ENCODE measurements around the gene POFUT1.
"Not testable (repeated sequence)": the region's sequence is repeated elsewhere in the genome, so short reads cannot be mapped to it uniquely, and the experiment has no call there.

Gene POFUT1

DNA sequence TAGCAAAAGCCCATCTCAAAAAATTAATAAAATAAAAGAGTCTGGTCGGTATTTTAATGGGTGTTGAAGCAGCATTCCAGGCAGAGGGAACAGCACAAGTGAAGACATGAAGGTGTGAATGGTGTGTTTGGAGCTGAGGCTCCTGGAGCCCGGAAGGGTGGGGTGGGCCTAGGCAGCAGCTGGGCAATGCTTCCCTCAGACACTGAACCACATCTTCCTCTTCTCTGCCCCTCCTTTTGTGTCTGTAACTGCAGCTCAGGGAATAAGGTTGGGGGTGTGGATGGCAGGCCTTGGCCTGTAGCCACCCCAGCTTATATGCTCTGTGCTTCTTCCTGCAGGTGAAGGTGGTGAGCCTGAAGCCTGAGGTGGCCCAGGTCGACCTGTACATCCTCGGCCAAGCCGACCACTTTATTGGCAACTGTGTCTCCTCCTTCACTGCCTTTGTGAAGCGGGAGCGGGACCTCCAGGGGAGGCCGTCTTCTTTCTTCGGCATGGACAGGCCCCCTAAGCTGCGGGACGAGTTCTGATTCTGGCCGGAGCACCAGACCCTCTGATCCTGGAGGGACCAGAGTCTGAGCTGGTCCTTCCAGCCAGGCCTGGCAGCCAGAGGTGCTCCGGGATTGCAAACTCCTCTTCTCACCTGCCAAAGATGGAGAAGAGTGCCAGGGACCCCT is 26.6 kb downstream of the POFUT1 start:
- DNase-seq (ENCODE audit: low read depth), result no peak

DNA sequence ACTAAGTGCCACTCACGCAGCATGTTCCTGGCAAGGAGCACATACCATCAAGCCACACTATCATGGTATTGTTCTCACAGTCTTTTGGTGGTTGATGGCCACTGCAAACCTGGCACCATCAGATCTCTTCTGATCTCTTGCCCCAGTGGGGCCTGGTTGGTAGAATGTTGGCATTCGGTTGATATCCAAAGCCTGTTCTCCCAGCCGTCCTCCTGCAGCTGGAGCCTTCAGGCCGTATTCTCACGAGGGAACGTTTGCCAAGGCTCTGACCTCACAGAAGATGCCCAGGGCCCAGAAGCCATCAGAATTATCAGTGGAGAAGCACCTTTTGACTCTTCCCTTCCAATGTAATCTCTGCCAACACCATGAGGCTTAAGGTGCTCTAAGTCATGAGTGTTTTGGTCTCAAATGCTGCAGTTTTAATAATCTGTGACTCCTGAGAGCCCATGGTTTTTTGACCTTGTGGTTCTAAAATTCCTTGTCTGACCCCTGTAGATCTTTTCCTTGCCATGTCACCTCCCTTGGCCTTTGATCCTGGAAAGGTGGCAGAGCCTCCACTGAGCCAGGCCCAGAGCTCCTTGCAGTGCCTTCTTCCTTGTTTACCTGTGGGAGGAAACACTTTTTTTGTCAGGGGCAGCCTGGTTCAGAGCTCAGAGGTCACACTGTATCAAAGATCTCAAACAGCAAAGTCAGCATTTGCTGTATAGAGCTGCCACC is 27.8 kb downstream of the POFUT1 start:
- DNase-seq (ENCODE audit: low read depth), result no peak

DNA sequence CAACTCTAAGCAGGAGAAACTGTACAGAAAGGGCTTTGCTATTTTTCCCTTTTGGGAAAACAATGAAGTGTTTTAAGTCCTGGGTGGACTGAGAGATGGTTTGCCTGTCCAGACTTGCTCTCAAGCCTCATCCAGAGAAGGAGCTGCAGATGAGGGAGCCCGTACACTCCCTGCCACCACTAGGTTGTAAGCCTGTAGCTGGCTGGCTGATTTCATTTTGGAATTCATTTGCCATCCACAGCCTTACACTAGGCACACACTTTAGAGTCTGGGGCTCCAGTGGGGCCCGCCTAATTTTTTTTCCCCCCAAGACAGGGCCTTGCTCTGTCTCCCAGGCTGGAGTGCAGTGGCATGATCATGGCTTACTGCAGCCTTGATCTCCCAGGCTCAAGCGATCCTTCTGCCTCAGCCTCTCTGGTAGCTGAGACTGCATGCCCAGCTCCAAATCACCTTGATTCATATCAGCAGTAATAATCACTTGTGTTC is 28.4 kb downstream of the POFUT1 start:
- DNase-seq (ENCODE audit: low read depth), result no peak

DNA sequence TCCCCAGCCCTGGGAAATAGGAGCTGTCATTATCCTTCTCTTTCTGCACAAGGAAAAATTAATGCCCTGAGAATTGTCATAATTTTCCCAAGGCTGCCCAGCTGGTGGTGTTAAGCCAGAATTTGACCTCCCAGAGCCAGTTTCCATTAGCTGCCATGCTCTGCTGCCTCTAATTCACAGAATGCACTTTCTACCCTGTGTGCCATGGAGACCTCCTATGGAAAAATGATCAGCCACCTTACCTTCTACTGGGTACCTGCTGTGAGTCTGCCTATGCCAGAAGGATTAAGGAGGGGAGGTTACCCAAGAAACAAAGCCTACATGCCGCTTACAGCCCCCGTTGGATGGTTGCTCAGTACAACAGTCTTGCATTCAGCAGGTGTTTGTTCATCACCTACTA is 29.1 kb downstream of the POFUT1 start:
- no peak for DNase-seq (ENCODE audit: low read depth)

DNA sequence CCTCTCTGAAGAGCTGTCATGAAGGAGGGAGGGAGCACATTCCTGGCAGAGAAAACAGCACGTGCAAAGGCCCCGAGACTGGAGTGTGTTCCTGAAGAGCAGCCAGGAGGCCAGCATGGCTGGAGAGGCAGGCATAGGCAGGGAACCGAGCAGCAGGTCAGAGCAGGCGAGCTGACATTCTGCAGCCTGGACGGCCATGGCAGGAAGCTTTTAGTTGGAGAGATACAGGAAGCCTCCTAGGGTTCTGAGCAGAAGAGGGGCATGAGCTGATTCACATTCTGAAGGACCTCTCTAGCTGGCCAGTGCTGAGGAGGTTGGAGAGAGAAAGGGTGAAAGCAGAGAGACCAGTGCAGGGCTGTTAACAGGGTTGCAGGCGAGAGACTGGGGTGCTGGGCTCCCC is 29.7 kb downstream of the POFUT1 start:
- no peak for DNase-seq (ENCODE audit: low read depth)

DNA sequence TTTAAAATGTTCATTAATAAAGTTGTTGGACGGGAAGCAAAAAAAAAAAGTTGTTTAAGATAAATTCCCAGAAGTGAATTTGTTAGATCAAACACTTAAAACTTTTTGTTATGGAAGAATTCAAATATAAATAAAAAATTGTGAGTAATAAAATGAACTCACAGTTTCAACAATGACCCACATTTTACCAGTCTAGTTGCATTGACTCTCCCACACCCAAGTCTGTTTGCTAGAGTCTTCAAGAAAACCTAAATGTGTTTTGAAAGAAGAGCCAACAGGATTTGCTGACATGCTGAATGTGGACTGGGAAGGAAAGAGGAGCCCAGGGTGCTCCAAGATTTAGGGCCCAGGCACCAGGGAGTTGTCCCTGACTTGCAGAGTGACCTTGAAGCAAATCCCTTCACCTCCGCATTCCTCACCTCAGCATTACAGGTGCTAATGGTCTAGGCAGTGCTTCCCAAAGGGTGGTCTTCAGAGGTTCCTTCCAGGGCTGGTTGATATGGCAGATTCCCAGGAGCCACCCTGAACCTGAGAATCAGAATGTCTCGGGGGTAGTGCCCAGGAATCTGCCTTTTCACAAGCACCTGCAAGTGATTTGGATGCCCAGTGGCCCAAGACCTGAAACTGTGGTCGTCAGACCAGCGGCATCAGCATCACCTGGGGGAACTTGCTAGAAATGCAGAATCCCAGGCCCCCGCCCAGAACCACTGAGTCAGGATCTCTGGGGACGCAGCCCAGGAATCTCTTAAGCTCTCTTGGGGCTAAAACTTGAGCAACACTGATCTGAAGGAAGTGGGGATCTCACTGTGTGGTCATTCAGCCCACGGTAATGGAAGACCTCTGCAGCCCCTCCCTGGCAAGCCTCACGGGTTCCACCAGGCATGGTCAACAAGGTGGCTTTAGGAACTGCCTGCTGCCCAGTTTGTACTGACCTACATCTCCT is 31.1 kb downstream of the POFUT1 start:
- DNase-seq (ENCODE audit: low read depth), result no peak

DNA sequence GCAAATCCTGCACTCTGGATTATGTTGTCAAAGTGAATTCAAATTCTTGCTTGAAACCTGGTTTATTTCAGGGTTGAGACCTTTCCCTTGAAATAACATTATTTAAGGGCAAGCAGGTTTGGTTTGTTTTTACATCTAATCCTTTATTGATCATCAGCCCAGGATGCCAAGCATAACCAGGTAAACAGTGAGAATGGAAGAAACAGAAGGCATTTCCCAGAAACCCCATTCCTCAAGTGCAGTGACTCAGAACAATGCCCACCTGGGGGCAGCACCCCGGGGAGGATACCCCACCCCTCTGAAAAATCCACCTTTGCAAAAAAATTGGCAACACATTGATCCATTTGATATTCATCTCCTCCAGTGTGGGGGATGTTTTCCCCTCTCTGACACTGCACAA is 32.5 kb downstream of the POFUT1 start:
- no peak for DNase-seq (ENCODE audit: low read depth)

DNA sequence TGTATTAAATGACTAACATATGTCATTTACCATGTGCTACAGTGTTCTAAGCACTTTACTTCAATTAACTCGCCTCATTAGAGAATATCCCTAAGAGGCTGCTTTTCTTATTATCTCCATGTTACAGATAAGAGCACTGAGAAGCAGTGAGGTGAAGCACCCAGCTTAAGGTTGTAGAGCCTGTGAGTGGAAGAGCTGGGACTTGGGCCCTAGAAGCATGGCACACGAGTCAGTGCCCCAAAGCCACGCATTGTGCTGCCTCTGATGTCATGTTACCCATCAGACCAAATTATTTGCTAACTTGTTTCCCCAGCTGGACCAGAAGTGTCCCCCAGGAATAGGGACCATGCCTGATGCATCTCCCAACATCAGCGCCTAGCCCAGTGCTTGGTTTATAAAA is 34.1 kb downstream of the POFUT1 start:
- no peak for DNase-seq (ENCODE audit: low read depth)

DNA sequence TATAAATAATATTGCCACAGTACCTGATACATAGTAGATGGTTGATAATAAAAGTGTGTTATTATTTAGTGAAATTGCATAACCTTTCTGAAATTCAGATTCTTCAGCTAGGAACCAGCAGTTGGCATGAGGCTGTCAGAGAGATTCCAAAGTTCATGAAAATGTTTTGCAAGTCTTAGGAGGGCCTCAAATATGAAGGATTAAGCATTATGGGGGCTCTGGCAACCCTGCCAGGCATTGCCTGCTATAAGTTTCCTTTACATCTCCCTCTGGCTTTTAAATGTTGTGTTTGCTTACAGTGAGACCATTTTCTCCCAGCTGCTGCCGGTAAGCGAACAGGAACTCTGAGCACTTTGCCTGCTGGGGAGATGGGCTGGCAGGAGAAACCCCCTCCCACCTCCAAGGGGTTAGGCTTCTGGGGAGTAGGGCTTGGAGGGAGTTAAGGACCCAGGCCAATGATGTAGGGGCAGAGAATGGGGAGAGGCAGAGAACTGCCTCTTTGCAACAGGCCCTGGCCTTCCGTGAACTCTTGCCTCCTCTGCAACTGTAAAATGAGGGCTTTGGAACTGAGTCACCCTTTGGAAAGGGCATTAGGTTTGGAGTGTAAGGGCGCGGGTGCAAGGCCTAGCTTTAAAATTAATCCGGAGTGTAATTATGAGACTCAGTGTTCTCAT is 36.6 kb downstream of the POFUT1 start:
- no peak for DNase-seq (ENCODE audit: low read depth)

DNA sequence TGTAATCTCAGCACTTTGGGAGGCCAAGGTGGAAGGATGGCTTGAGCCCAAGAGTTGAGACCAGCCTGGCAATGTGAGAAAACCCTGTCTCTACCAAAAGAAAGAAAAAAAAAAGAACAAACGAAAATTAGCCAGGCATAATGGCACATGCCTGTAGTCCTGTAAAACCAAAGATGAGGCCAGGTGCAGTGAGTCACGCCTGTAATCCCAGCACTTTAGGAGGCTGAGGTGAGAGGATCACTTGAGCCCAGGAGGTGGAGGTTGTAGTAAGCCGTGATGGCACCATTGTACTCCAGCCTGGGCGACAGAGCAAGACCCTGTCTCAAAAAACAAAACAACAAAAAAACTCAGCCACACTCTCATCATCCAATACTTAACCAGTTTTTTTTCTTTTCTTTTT is 37.3 kb downstream of the POFUT1 start:
- DNase-seq (ENCODE audit: low read depth), result no peak

DNA sequence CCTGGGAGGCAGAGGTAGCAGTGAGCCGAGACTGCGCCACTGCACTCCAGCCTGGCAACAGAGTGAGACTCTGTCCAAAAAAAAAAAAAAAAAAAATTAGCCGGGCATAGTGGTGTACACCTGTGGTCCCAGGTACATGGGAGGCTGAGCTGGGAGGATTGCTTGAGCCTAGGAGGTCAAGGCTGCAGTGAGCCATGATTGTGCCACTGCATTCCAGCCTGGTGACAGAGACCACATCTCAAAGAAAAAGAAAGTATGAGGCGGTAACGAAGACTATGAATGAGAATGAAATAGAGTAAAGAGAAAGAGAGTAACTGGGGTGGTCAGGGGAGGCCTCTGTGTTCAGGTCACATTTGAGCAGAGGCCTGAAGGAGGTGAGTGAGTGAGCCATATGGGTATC is 38.5 kb downstream of the POFUT1 start:
- DNase-seq (ENCODE audit: low read depth), result not testable (repeated sequence)

DNA sequence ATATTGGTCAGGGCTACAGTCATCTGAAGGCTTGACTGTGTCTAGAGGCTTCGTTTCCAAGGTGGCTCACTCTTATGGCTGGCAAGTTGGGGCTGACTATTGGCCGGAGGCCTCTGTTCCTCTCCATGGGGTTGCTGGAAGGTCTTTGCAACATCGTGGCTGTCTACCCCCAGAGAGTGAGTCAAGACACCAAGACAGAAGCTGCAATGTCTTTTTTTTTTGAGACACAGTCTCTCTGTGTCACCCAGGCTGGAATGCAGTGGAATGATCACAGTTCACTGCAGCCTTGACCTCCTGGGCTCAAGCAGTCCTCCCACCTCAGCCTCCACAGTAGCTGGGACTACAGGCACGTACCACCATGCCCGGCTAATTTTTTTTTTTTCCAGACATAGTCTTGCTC is 40.4 kb downstream of the POFUT1 start:
- no peak for DNase-seq (ENCODE audit: low read depth)

DNA sequence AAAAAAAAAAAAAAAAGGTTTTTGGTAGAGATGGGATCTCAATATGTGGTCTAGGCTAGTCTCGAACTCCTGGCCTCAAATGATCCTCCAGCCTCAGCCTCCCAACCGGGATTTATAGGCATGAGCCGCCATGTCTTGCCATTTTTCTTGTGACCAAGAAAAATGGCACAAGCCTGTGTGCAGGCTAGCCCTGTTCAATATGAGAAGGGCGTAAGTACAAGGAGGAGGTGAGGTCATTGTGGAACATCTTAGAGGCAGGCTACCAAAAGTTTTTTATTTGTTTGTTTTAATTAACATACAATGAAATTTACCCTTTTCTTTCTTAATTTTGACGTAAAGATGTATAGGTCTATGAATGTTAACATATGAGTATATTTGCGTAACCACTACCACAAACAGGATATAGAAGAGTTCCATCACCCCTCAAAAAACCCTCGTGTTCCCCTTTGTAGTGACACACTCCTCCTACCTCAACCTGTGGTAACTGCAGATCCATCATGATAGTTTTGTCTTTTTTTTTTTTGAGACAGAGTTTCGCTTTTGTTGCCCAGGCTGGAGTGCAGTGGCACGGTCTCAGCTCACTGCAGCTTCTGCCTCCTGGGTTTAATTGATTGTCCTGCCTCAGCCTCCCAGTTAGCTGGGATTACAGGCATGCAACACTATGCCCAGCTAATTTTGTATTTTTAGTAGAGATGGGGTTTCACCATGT is 41.5 kb downstream of the POFUT1 start:
- no peak for DNase-seq (ENCODE audit: low read depth)

DNA sequence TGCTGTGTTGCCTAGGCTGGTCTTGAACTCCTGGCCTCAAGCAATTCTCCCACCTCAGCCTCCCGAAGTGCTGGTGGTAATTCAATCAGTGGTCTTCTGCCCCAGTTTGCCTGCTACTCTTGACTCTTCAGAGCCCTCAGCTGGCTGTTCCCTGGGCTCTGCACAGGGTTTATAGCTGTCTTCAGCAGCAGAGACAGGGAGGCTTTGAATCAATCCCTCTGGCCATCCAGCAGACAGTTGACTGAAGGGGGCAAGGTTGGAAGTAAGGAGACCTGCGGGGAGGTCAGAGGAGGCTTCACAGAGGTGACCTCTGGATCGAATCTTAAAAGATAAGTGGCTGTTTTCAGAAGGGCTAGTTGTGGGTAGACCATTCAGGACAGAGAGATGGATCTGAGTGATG is 43.8 kb downstream of the POFUT1 start:
- DNase-seq (ENCODE audit: low read depth), result no peak

DNA sequence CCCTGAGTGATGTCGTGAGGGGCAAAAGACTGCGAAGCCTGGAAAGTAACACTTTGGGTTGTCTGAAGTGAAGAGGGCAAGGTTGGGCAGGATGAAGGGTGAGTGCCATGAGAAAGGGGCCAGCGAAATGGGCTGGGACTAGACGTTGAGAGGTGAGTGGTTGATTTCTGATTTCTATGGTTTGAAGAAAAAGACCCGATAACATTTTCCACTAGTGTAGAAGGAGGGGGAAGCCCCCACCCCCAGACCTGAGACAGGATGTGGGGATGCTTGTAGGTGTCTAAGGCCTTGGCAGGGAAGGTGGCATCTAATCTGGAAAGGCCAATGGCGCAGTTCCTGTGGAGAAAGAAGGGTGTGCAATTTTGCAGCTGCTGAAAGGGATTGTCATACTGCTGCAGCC is 44.5 kb downstream of the POFUT1 start:
- DNase-seq (ENCODE audit: low read depth), result no peak

DNA sequence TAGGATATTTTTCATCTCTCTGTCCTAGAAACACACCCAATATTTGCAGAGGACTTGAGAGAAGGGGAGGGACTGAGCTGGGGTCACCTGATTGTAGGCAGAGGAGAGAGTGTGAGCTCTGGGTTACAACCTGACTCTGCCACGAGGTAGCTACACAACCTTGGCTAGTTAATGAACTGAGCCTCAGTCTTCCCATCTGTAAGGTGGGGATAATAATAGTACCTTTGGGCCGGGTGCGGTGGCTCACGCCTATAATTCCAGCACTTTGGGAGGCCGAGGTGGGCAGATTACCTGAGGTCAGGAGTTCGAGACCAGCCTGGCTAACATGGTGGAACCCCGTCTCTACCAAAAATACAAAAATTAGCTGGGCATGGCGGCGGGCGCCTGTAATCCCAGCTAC is 53.3 kb downstream of the POFUT1 start:
- not testable (repeated sequence) for DNase-seq (ENCODE audit: low read depth)

DNA sequence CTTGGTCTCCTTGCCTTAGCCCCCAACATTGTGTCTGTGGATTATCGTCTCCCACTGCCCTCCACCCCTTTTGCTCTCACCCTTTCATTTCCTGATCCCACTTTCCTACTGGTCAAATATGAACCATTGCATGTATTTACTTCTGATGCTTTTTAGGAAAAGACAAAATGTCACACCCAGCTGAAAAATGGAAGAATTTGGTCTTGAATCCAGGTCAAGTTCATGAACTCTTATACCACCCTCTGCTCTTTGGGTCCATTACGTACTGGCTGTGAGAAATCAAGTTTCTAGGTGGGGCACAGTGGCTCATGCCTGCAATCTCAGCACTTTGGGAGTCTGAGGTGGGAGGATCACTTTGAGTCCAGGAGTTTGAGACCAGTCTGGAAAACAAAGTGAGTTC is 54.0 kb downstream of the POFUT1 start:
- DNase-seq (ENCODE audit: low read depth), result no peak

DNA sequence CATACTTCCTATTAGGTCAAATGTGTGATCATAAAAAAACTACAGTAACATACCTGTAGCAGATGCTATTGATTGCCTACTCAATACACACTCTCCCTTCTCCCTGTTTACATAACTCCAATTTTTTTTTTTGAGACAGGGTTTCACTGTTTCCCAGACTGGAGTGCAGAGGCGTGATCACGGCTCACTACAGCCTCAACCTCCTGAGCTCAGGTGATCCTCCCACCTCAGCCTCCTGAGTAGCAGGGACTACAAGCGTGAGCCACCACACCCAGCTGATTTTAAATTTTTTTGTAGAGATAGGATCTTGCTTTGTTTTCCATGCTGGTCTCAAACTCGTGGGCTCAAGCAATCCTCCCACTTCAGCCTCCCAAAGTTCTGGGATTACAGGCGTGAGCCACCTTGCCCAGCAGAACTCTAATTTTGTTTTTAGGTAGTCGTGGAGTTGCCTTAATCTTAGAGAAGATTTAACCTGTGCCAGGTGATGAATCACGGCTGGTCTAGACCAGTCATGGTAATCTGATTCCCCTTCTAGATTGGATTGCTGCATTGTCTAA is 55.8 kb downstream of the POFUT1 start:
- no peak for DNase-seq (ENCODE audit: low read depth)

DNA sequence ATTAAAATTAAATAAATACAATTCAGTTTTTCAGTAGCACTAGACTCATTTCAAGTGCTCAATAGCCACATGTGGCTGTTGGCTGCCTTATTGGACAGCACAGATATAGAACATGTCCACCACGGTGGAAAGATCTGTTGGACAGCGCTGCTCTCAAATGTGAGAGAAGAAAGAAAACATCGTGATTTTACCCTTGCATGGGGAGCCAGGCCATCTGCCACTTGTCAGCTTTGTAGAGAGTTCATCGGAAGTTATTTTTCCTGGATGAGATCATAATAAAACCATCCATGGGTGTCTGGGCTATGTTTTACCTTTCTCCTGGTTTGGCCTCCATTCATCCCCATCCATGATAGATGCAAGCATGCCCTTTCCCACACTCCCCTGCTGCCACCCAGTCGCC is 63.9 kb downstream of the POFUT1 start:
- DNase-seq (ENCODE audit: low read depth), result no peak

DNA sequence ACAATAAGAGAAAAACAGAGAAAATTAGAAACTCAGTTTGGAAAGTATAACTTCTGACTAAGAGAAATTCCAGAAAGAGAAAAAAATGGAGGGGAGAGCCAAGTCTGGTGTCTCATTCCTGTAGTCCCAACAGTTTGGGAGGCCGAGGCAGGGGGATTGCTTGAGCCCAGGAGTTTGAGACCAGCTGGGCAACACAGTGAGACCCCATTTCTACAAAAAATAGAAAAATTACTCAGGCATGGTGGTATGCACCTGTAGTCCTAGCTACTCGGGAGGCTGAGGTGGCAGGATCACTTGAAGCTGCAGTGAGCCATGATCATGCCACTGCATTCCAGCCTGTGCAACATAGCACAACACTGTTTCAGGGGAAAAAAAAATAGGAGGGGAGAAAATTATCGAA is 66.7 kb downstream of the POFUT1 start:
- DNase-seq (ENCODE audit: low read depth), result no peak

DNA sequence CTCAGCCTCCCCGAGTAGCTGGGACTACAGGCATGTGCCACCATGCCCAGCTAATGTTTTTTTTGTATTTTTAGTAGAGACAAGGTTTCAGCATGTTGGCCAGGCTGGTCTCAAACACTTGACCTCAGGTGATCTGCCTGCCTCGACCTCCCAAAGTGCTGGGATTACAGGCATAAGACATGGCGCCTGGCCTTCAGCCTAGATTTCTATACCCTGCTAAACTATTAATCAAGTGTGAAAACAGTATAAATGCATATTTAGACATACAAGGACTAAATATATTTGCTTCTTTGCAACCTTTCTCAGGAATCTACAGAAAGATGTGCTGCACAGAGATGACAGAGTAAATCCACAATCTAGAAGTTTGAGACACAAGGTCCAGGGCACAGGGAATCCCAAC is 67.5 kb downstream of the POFUT1 start:
- DNase-seq (ENCODE audit: low read depth), result not testable (repeated sequence)

Measured in amniotic epithelial cell (primary cell).